WTC11 (cell line): ENCODE measurements around the gene ANKRD13C. TPM values are rescaled to one million over a fixed set of nuclear protein-coding genes. Genes with fewer than 3 reads are reported as not detected.
"Not testable (repeated sequence)": the region's sequence is repeated elsewhere in the genome, so short reads cannot be mapped to it uniquely, and the experiment has no call there.

Experiments used
- ATAC-seq: fragments of 200-7000 bp; cut with Tn5 transposase; 2 replicates; pipeline ENCODE4 v1.10.0; 2021; ENCODE audit warnings: mild to moderate bottlenecking, moderate library complexity
- CTCF ChIA-PET: fragments of 300-600 bp; sonication (Branson Sonifier 250); formaldehyde crosslinking; loops from one replicate; lab custom pipeline; 2021; ENCODE audit warnings: antibody characterized with exemption; lab: Charles Lee
- POLR2A ChIA-PET: fragments of 350-600 bp; sonication (Branson Sonifier 250); formaldehyde crosslinking; loops from one replicate; lab custom pipeline; 2021; ENCODE audit warnings: antibody characterized with exemption; lab: Charles Lee
- DNase-seq: peaks from one replicate; pipeline ENCODE4 v3.0.0; 2021; ENCODE audit warnings: low spot score
- H3K27ac Mint-ChIP-seq: 2 replicates; pipeline ENCODE4 v1.8.0; 2021; ENCODE audit warnings: mixed read lengths
- H3K27me3 Mint-ChIP-seq: 2 replicates; pipeline ENCODE4 v1.8.0; 2021; ENCODE audit warnings: low read depth, mild to moderate bottlenecking, moderate library complexity, mixed read lengths
- H3K36me3 Mint-ChIP-seq: 2 replicates; pipeline ENCODE4 v1.8.0; 2021; ENCODE audit warnings: mixed read lengths
- H3K4me1 Mint-ChIP-seq: 2 replicates; pipeline ENCODE4 v1.8.0; 2022; ENCODE audit warnings: mixed read lengths
- H3K4me3 Mint-ChIP-seq: 2 replicates; pipeline ENCODE4 v1.8.0; 2021; ENCODE audit warnings: mild to moderate bottlenecking, moderate library complexity, mixed read lengths
- H3K9me3 Mint-ChIP-seq: 2 replicates; pipeline ENCODE4 v1.8.0; 2021; ENCODE audit warnings: mixed read lengths
- ATF1 ChIP-seq: sonication (generic); formaldehyde crosslinking; IDR thresholded peaks from 2 replicates; pipeline ENCODE4 v1.8.1; 2023; ENCODE audit warnings: mild to moderate bottlenecking, moderate library complexity, missing genetic modification reagents
- ATF6 ChIP-seq: sonication (generic); formaldehyde crosslinking; IDR thresholded peaks from 2 replicates; pipeline ENCODE4 v1.8.1; 2023; ENCODE audit warnings: mild to moderate bottlenecking, missing genetic modification reagents
- ESRRA ChIP-seq: sonication (generic); formaldehyde crosslinking; IDR thresholded peaks from 2 replicates; pipeline ENCODE4 v1.8.1; 2022; ENCODE audit warnings: mild to moderate bottlenecking, missing genetic modification reagents, borderline replicate concordance
- GRHL2 ChIP-seq: fragments of 250-450 bp; sonication (Bioruptor Pico); IDR thresholded peaks from 2 replicates; pipeline ENCODE4 v1.8.0; 2022; ENCODE audit warnings: mild to moderate bottlenecking, moderate library complexity; ENCODE audit not compliant: insufficient replicate concordance, severe bottlenecking
- HMGA2 ChIP-seq: fragments of 250-450 bp; sonication (Bioruptor Pico); IDR thresholded peaks from 2 replicates; pipeline ENCODE4 v1.4.0; 2021; ENCODE audit warnings: mild to moderate bottlenecking, moderate library complexity
- HMGXB4 ChIP-seq: sonication (generic); formaldehyde crosslinking; IDR thresholded peaks from 2 replicates; pipeline ENCODE4 v1.8.1; 2023; ENCODE audit warnings: mild to moderate bottlenecking, moderate library complexity, missing genetic modification reagents
- IRF2 ChIP-seq: sonication (generic); formaldehyde crosslinking; IDR thresholded peaks from 2 replicates; pipeline ENCODE4 v1.8.0; 2022; ENCODE audit warnings: low read depth, missing genetic modification reagents, borderline replicate concordance
- JAZF1 ChIP-seq: fragments of 250-450 bp; sonication (Bioruptor Pico); IDR thresholded peaks from 2 replicates; pipeline ENCODE4 v1.9.0; 2021; ENCODE audit warnings: moderate library complexity, mild to moderate bottlenecking, inconsistent platforms
- KAT7 ChIP-seq: sonication (generic); formaldehyde crosslinking; IDR thresholded peaks from 2 replicates; pipeline ENCODE4 v1.8.1; 2023; ENCODE audit warnings: missing genetic modification reagents, mild to moderate bottlenecking, borderline replicate concordance
- NFYB ChIP-seq: sonication (generic); formaldehyde crosslinking; conservative IDR thresholded peaks from 2 replicates; pipeline ENCODE4 v1.8.0; 2022; ENCODE audit warnings: low read depth, missing genetic modification reagents
- NR1H2 ChIP-seq: sonication (generic); formaldehyde crosslinking; IDR thresholded peaks from 2 replicates; pipeline ENCODE4 v1.9.0; 2021; ENCODE audit warnings: mild to moderate bottlenecking, moderate library complexity, missing genetic modification reagents
- PRRX2 ChIP-seq: fragments of 250-450 bp; sonication (Bioruptor Pico); IDR thresholded peaks from 2 replicates; pipeline ENCODE4 v1.8.0; 2021; ENCODE audit warnings: mild to moderate bottlenecking
- ZNF219 ChIP-seq: sonication (generic); formaldehyde crosslinking; IDR thresholded peaks from 2 replicates; pipeline ENCODE4 v1.8.0; 2023; ENCODE audit warnings: missing genetic modification reagents, mild to moderate bottlenecking, borderline replicate concordance
- ZNF512 ChIP-seq: sonication (generic); formaldehyde crosslinking; IDR thresholded peaks from 2 replicates; pipeline ENCODE4 v1.8.1; 2022; ENCODE audit warnings: missing genetic modification reagents, borderline replicate concordance
- total RNA-seq: library from RNA; stranded (reverse); gene quantifications from 3 replicates; pipeline ENCODE4 v1.2.3, GENCODE V29; 2021
- TF ChIP-seq, protein P1 (sequence below): sonication (generic); formaldehyde crosslinking; IDR thresholded peaks from 2 replicates; pipeline ENCODE4 v1.8.0; 2022; ENCODE audit warnings: mild to moderate bottlenecking, missing genetic modification reagents
- TF ChIP-seq, protein P2 (sequence below): sonication (generic); formaldehyde crosslinking; IDR thresholded peaks from 2 replicates; pipeline ENCODE4 v1.8.1; 2022; ENCODE audit warnings: low read depth, mild to moderate bottlenecking, moderate library complexity, missing genetic modification reagents, borderline replicate concordance
- TF ChIP-seq, protein P3 (sequence below): sonication (generic); formaldehyde crosslinking; conservative IDR thresholded peaks from 2 replicates; pipeline ENCODE4 v1.8.1; 2023; ENCODE audit warnings: mild to moderate bottlenecking, low read depth, missing genetic modification reagents, moderate library complexity
- TF ChIP-seq, protein P4 (sequence below): sonication (generic); formaldehyde crosslinking; IDR thresholded peaks from 2 replicates; pipeline ENCODE4 v1.8.1; 2023; ENCODE audit warnings: mild to moderate bottlenecking, missing genetic modification reagents, moderate library complexity

The ANKRD13C gene
- total RNA-seq, 1 experiment from 2014 or later, result 22.5 TPM

DNA sequence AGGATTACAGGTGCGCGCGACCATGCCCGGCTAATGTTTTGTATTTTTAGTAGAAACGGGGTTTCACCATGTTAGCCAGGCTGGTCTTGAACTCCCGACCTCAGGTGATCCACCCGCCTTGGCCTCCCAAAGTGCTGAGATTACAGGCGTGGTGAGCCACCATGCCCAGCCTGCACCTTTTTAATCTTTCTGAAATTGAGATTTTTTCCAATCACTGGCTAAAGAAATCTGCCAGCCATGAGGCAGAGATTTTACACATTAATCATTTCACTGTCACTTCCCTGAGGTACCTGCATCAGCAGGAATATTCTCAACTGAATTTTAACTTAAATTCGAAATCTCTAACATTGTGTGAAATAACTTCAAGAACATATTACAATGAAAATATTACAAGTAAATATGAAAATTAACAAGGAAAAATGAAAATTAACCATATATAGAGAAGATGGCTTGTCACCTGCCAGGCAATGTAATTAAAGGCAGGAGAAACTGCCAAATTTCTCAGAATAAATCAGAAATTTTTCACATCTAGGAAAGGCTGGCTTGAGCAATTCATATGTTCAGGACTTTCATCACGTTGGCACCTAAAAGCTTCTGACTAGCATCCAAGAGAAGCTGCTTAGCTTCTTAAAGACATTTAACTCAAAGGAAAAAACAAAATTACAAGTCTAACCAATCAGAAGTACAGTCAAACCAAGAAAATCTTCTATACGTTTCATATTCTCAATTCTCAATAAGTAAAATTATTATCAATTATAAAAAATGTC is 5.9 kb downstream of the ANKRD13C start (continued):
- TF ChIP-seq, protein P1, sequence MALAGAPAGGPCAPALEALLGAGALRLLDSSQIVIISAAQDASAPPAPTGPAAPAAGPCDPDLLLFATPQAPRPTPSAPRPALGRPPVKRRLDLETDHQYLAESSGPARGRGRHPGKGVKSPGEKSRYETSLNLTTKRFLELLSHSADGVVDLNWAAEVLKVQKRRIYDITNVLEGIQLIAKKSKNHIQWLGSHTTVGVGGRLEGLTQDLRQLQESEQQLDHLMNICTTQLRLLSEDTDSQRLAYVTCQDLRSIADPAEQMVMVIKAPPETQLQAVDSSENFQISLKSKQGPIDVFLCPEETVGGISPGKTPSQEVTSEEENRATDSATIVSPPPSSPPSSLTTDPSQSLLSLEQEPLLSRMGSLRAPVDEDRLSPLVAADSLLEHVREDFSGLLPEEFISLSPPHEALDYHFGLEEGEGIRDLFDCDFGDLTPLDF (CRISPR knock-in tag), result no peak
- TF ChIP-seq, protein P2, sequence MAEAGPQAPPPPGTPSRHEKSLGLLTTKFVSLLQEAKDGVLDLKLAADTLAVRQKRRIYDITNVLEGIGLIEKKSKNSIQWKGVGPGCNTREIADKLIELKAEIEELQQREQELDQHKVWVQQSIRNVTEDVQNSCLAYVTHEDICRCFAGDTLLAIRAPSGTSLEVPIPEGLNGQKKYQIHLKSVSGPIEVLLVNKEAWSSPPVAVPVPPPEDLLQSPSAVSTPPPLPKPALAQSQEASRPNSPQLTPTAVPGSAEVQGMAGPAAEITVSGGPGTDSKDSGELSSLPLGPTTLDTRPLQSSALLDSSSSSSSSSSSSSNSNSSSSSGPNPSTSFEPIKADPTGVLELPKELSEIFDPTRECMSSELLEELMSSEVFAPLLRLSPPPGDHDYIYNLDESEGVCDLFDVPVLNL (CRISPR knock-in tag), result no peak
- TF ChIP-seq, protein P3, sequence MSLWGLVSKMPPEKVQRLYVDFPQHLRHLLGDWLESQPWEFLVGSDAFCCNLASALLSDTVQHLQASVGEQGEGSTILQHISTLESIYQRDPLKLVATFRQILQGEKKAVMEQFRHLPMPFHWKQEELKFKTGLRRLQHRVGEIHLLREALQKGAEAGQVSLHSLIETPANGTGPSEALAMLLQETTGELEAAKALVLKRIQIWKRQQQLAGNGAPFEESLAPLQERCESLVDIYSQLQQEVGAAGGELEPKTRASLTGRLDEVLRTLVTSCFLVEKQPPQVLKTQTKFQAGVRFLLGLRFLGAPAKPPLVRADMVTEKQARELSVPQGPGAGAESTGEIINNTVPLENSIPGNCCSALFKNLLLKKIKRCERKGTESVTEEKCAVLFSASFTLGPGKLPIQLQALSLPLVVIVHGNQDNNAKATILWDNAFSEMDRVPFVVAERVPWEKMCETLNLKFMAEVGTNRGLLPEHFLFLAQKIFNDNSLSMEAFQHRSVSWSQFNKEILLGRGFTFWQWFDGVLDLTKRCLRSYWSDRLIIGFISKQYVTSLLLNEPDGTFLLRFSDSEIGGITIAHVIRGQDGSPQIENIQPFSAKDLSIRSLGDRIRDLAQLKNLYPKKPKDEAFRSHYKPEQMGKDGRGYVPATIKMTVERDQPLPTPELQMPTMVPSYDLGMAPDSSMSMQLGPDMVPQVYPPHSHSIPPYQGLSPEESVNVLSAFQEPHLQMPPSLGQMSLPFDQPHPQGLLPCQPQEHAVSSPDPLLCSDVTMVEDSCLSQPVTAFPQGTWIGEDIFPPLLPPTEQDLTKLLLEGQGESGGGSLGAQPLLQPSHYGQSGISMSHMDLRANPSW (CRISPR knock-in tag), result no peak
- TF ChIP-seq ESRRA (CRISPR knock-in tag), result no peak
- TF ChIP-seq ATF6, result no peak
- TF ChIP-seq ZNF512, result no peak
- no peak for TF ChIP-seq ATF1 (CRISPR knock-in tag)
- TF ChIP-seq JAZF1 (CRISPR knock-in tag), result no peak
- TF ChIP-seq NR1H2, result no peak
- TF ChIP-seq, all 79 proteins: peak for 0

- CTCF ChIA-PET, H3K27ac Mint-ChIP-seq, H3K4me3 Mint-ChIP-seq, H3K36me3 Mint-ChIP-seq, DNase-seq, H3K27me3 Mint-ChIP-seq, ATAC-seq, H3K9me3 Mint-ChIP-seq, H3K4me1 Mint-ChIP-seq: not testable (repeated sequence)
- TF ChIP-seq HMGA2 (CRISPR knock-in tag), result peak; percentile 69
- POLR2A ChIA-PET, result interaction anchor here (0.7 to 1.7 kb wide), 2 partner anchors 15 to 1565 kb away, joined by 5 to 10 read pairs; partner anchors contain the start of gene ANKRD13C
Measured at GRCh38 chr1:70339644-70340043, 14.9 kb downstream of the ANKRD13C start.

DNA sequence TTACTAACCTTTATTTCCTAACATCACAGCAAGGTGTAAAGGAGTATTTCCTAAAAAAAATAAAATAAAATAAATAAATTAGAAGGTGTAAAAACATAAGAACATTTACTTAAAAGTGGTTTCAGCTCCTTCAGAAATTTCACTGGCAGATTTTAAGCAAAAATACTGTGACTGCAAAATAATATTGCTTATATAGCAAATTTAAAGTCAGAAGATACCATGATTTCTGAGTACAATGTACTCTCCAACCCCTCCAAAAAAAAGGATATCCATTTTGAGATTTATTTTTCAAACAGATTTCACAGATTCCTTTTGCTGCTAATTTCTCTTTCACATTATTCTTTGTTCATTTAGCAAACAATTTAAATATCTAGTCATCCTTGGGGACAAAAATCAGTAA is 18.5 kb downstream of the ANKRD13C start:
- Mint-ChIP-seq H3K4me1 (peaks cover 4% of the 10 kb centered on the region), H3K36me3 (peaks cover 9% of the 10 kb centered on the region), H3K4me3 (no peak overlapping the region), H3K9me3 (no peaks in the 10 kb centered on the region), H3K27me3 (no peaks in the 10 kb centered on the region), H3K27ac (no peak overlapping the region)
- no peak for ATAC-seq
- ChIA-PET POLR2A (no interaction called here), CTCF (no interaction called here)
- DNase-seq, result no peak
- TF ChIP-seq, protein P4, sequence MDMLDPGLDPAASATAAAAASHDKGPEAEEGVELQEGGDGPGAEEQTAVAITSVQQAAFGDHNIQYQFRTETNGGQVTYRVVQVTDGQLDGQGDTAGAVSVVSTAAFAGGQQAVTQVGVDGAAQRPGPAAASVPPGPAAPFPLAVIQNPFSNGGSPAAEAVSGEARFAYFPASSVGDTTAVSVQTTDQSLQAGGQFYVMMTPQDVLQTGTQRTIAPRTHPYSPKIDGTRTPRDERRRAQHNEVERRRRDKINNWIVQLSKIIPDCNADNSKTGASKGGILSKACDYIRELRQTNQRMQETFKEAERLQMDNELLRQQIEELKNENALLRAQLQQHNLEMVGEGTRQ (CRISPR knock-in tag), result no peak
- TF ChIP-seq PRRX2 (no peak), IRF2 (CRISPR knock-in tag) (no peak), NFYB (no peak), GRHL2 (CRISPR knock-in tag) (no peak), KAT7 (no peak), ATF6 (no peak), HMGXB4 (CRISPR knock-in tag) (no peak), ZNF219 (CRISPR knock-in tag) (no peak)
